Measurements from ENCODE around the gene MVB12B.
"Not testable (repeated sequence)": the region's sequence is repeated elsewhere in the genome, so short reads cannot be mapped to it uniquely, and the experiment has no call there.

Gene MVB12B

DNA sequence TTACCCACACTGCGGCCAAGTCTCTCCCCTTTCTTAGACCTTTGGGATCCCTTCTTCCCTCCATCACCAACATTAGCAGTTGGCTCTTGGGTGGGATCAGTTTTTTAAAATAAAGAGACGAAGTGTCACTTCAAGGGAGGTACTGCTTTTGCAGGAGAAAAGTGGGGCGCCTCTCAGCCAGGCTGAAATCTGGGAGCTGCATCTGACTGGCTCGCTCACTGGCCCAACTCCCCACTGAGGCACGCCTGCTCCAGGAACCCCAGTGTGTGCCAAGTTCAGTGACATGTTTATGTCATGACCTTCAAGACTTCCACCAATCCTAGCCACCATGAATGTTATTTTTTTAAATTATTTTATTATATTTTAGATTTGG is 130.5 kb downstream of the MVB12B start:
- no peak for DNase-seq

DNA sequence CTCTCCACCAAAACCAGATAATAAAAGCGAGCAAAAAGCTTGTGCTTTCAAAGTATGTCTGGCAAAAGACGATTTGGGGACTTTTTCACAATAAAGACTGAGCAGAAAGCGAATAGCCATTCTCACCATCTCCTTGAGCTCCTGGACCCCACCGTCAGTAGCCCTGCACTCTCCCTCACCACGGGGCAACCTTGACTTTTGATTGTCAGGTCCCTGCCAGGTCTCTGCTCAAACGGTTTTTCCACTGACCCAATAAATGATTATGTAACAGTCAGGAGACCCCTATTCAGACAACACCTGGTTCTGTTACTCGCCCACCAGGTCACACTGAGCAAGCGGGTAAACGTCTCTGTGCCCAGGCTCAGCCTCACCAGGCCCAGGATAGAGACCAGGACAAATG is 131.3 kb downstream of the MVB12B start:
- no peak for DNase-seq

DNA sequence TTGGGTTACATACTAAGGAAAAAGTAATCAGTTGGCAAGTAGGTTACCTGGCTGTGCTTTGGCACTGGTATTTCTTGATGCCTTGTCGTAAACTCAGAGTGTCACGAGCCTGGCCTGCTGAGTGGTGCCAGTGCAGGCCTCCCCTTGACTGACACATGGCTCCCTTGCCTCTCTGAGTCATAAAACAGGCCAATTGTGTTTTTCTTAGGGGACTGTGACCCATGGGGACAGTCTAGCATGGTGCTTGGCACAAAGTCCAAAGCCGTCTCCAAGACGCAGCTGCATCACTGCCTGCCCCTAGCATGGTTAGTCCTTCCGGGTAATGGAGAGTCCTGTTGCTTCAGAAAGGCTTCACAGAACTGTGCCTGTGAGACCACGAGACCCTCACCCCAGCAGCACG is 132.5 kb downstream of the MVB12B start:
- no peak for DNase-seq

DNA sequence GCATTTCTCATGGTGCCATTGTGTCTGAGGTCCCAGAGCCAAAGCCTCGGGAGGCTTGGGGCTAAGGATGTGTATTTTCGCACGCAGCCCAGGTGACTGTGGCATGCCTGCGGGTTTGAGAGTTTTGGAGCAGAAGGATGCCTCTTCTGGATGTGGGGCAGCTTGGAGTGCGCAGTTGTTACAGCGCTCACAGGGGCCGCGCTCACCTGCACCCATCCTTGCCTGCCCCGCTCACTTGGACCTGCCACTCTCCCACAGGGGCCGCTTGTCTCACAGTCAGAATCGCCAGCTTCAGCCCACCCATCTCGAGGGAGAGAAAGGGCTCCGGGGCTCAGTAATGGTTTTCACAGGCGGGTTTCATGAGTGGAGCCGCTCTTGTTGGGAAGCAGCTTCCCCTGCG is 132.9 kb downstream of the MVB12B start:
- DNase-seq = no peak

DNA sequence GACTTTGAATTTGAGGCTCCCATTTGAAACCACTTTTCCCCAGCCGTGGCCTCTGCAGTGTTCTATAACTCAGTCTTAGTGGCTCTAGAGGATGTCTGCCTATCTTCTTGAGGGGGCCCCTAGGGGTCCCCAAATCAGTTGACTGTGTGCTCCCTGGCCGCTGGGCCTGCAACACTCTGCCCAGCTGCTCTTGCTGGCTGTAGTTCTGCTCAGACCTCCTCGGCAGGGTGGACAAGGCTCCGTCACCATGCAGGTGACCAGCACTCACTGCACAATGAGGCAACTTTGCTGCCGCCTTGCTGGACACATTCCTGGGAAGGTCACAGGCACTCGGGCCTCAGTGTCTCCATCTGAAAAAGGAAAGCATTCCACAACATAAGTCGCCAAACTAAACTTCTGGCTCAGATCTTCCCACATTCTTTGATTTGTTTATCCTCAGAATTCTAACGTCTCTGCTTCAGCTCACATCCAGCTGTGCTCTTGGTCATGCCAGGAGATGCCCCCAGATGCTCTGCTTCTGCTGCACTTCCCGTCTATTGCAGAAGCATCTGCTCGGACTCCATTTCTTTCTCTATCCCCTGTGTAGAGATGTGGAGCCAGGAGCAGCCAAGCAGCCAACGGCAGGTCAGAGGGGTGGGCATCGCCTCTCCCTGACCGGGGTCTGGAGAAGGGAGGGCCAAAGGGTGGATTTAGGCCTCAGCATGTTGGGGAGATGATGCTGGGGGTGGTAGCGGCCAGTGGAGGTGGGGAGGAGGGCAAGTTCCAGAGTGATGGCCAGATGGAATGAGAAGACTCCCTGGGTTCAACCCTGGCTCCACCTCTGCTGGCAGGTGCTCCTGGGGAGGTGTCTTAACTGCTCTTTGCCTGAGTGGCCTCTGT is 133.6 kb downstream of the MVB12B start:
- DNase-seq = no peak

DNA sequence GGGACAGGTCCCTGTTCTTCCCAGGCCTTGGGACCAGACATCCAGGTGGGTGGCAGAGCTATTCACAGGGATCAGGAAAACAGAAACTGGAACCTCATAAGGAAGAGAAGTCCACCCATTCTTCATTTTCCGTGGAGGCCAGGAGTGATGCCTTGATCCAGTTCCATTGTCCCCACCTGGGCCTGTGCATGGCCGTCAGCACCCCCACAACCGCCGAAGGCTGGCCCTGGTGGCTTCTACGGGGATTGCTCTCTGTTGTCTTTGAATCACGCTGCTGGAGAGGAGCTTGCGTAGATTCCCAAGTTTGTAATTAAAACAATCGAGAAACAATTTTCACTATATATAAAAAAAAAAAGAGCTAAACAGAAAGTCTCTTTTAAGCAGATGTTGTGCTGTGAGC is 134.4 kb downstream of the MVB12B start:
- DNase-seq = no peak

DNA sequence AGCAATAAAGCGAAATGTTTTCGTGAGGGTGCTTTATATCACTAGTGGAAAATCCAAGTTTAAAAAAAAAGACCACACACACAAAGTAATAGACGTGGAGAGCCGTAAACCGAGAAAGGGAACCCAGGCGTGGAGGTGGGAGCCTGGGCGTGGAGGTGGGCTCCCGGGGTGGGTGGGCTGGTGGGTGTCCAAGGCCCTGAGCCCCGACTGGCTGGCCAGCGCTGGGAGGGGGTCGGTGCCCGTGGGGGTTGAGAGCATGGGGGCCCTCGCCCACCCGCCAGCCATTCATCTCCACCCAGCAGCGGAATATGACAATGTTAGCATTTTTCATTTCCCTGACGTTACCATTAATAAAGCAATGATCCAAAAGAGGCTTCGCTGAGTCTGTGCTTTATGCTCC is 135.0 kb downstream of the MVB12B start:
- no peak for DNase-seq

DNA sequence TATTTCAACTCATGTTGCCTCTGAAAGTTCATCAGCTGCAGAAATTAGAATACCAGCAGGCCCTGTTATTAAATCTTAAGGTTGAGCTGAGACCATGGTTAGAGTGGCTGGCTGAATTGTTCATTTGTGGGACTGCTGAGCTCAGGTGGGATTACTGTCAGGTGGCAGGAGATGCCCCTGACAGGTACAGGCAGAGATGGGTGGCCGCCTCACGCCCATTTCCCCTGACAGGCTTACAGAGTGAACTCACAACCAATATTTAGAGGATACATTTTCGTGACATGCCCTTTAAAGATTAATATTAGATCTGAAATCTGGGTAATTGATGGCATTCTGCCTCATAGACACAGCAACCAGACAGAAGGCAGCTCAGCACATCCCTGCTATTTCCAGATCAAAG is 136.0 kb downstream of the MVB12B start:
- no peak for DNase-seq

DNA sequence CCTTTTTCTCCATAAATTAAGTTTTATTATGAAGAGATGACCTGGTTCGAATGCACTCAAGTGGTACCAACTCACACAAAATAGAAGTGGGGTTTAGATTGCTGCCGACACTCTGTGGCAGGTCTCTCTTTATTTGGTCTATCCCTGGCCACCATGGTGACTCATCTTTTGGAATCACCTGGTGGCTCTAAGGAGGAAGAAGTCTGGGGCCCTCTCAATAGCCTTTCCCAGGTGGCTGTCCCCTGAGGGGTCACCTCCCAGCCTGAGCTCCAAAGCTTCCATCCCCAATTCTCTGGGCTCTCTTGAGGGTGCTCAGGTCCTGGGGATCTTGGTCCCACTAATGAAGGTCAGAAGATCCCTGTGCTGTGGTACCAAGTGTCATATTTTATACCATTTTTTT is 136.8 kb downstream of the MVB12B start:
- DNase-seq = no peak

DNA sequence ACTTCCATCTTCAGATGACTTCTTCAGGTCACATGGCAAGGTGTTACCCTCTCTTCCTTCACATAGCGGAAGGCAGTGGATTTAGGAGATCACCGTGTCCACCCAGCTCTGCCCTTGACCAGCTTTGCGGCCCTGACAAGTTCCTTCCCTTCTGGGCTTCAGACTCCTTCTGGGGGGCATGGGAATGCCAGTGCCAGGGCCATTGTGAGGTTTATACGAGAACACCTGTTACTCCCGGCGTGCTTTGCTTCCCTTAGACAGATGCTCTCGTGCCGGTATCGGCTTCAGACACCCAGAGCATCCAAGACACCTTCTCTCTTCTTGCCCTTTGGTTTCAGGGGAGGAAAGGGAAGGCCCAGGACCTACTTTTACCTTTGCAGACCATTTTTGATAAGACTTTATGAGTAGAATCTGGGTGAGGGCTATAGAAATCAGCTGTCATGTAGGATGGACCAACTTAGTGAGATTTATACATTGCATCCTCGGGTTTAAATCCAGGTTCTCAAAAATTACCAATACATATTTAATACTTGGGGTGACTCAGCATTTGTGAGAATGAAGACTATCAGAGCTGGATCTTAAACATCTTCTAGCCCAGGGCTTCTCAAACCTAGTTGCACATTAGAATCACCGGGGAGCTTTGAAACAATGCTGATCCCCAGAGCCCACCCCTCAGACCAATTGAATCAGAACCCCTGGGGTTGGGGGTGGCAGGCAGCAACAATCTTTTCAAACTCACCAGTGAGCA is 138.2 kb downstream of the MVB12B start:
- no peak for DNase-seq

DNA sequence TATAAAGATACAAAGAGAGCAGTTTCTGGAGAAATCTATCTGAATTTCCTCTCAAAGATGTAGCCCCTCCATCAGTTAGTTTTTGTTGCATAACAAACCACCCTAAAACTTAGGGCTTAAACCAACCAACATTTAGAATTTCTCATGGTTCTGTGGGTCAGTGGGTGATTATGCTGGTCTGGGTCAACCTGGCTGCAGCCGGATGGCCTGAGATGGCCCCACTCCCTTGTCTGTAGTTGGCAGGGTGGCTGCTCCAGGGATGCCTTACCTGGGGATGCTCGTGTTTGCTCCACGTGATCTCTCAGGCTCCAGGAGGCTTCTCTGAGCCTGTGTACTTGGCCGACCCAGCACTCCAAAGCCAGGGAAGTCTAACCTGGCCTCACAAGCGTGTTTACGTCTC is 139.3 kb downstream of the MVB12B start:
- no peak for DNase-seq

DNA sequence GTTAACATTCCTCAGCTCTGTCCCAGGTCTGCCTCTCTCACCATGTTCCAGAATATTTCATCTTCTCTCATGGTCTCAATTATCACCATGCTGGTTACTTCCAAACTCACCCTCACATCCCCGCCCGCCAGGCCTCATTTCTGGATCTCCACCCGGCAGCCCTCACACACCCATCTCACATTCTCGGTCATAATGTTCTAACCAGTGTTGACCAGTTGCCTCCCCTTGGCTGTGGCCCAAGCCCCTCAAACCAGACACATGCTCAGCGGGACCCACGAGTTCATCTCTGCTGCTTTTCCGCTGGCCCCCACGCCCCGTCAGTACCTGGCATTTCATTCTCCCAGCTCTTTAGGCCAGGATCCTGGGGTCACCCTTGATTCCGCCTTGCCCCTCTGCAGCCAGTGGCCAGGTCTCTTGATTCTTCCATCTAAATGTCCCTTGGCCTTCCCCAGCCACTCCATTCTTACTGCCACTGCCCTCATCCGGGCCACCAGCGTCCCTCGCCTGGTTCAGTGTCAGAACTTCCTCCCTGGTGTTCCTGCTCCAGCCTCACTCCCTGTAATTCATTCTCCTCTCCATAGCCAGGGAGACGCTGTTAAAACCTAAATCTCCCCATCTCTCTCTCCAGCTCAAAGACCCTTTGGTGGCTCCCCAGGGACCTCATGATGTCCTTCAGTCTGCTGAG is 141.7 kb downstream of the MVB12B start:
- no peak for DNase-seq

DNA sequence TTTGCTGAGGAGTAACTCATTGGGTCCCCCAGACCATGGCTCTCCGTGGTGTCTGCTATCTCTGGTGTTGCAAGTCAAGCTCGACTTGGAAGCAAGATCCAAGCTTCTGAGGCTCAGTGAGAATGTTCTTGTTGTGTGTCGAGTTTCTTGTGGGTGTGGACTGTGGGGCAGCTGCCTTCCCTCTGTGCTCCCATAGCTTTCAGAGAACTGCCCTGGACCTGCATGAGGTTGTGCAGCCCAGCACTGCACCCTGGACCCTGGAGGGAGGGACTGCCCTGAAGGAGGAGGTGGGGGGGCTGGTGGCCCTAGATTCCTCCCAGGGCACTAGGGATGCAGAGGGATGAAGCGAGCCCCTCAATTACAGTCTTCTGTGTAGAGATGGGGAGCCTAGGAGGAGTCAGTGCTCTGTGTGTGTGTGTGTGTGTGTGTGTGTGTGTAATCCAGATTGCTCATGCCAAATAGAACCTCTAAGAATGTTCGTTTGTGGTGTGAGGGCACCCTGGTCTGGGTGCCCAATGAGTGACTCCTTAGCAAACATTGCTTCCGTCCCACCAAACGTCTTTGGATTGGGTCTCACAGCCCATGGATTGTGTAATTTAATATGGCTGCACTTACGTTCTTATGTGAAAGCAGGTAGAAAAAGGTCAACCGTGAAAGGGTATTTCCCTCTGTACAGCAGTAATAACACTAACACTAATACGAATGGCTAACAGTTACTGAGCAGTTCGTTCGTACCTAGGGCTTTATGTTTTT is 143.8 kb downstream of the MVB12B start:
- DNase-seq = no peak

DNA sequence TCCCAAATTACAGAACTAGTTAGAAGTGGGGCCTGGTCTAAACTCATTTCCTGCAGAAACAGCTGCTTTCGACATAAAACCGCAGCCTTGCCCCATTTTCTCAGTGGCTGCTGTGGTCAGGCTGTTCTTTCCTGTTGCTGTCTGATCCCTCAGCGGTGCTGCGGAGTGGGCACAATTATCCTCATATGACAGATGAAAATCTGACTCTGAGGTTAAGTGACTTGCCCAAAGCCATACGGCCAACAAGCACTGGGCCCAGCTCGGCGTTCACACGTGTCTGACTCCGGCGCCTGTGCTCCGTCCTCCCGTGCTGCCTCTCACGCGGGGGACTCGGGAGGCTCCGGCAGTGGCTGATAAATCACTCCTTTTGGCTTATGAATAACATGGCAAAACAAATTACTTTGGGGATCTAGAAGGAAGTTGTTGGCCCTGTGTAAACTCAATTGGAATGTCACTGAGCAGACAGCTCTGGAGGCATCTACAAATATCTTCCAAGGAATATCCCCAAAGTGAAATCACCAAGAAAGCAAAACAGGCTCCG is 144.5 kb downstream of the MVB12B start:
- peak; percentile 66 for DNase-seq

DNA sequence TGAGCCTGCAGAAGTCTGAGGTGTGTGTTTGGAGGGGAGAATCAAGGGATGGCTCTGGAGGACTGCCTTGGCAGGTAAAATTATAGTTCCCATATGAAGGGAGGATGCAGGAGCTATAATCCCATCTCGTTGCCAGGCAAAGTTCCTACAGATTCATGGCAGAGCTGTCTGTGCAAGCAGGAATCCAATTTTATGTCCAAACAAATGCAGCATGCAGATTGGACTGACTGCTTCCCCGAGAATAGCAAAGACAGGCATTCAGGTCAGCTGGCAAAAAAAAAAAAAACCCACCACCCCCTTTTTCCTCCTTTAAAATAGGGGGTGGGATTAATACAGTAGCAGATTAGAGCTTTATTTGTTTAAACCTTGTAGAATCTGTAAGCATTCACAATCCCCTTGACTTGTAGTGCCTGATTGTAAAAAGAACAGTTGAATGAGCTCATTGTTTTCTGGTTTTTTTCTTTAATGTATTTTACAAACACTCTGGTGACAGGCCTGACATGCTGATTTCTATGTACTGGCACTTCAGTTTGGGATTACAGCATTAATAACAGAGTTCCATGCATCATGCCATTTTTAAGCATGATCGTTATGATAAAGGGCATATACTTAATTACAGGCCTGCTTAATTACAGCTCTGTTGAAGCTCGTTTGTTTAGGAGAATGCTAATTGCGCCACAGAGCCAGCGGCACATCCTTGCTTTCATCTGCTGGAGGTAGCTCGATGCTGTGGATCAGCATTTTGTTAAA is 145.7 kb downstream of the MVB12B start:
- no peak for DNase-seq

DNA sequence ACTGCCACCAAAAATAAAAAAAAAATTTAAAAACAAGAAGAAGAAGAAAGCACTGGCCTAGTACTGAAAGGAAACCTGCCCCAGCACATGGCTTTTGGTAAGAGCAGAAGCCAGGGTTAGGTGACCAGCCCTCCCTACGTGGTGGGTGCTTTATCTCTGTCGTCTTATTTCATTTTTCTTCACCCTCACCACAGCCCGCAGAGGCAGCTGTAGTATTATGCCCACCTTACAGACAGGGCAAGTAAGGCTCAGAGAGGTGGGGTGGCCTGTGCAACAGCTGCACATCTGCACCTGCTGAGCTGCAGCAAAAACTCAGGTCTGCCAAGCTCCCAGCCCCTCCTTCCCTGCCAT is 146.3 kb downstream of the MVB12B start:
- no peak for DNase-seq

DNA sequence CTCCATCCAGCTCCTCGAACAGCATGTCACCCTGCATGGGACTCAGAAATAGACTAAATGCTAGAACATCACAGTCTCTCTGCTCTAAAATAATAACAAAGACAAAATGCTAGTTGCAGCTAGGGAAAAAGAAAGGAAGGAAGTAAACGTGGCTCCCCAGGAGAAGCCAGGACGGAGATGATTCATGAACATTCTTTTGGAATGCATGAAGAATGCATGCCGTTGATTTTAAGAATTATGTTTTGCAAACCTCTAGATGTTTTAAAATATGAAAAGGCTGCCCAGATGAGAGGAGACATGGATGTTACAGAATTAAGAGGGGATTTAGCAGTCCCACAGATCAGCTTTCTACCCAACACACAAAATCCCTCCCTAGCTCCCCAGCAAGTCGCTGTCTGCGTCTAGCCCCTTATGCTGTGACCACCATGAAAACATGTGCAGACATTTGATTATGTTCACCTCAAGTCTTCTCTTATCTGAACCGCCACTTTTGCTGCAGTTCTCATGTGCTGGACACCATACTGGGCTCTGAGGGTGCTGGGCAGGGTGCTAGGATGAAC is 147.7 kb downstream of the MVB12B start:
- no peak for DNase-seq

DNA sequence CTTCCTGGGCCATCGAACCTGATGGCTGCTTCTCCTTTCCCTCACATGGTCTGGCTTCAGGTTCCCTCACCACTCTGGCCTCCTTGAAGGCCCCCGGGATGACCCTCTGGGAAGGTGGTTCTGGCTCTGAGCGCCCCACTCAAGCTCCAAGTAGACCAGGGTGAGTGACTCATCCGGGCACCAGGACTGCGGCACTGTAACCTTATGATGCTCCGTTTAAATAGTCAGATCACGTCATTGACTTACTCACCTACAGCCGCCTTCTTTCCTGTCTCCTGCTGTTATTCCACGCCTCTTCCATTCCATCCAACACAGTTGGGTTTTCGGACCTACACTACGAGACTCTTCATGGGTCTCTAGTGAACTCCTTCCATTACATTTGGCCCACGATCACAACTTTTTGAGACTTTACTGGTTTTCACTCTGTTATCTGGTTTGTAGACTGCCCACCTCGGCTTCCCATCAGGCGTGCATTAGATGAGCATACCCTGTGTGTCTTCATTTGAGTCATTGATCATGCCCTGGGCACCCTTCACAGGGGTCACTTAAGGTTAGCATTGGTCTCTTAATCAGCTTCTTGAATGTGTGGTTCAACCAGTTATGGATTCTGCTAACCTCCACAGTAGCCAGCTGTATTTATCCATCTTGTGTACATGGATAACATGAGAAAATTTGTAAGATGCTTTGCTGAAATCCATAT is 148.3 kb downstream of the MVB12B start:
- no peak for DNase-seq

DNA sequence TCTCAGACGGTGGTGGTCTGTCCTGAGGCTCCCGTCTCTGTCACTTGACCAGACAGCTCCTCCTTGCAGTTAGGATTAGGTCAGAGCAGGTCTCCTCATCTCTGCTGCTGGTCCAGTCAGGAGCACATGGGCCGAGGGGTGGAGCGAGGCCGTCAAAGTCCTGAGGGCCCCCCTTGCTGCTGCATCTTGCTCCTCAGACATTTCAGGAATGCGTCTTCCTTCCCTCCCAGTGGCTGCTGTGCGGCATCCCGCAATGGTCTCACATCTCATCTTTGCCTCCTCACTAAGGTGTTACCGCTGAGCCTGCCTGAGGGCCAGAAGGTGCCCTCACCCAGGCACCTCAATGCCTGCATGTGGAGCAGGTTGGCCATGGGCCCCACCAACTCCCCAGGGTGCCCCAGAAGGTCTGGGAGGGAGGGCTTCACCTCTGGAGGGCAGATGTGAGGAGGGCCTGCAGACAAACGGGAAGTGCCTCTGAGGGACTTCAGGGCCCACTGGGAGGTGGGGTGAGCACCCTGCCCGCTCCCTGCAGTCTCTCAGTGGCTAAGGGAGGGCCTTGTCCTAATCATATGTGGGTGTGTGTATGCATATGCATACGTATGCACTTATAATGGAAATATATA is 149.4 kb downstream of the MVB12B start:
- no peak for DNase-seq

DNA sequence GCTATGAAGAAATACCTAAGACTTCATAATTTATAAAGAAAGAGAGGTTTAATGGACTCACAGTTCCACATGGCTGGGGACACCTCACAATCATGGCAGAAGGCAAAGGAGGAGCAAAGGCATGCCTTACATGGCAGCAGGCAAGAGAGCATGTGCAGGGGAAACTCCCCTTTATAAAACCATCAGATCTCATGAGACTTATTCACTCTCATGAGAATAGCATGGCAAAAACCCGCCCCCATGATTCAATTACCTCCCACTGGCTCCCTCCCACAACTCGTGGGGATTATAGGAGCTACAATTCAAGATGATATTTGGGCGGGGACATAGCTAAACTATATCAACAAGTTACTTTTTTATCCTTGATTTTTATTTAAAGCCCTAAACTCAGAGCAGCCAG is 150.8 kb downstream of the MVB12B start:
- not testable (repeated sequence) for DNase-seq

All from left hindlimb (tissue), 1 donor.